Common myeloid progenitor, CD34-positive (primary cell): Measurements from ENCODE around the gene UBL7.

Source experiments
- CTCF ChIA-PET: fragments of 350-600 bp; sonication (Branson Sonifier 250); formaldehyde crosslinking; loops from one replicate; lab custom pipeline; 2021; ENCODE audit warnings: antibody characterized with exemption; lab: Charles Lee
- POLR2A ChIA-PET: fragments of 350-600 bp; sonication (Branson Sonifier 250); formaldehyde crosslinking; loops from one replicate; lab custom pipeline; 2021; ENCODE audit warnings: antibody characterized with exemption; lab: Charles Lee
- DNase-seq, 3 donors: peaks; one replicate each; pipeline versions ENCODE4 v3.0.0 to v3.0.0-alpha.2; 2013
- H3K27ac ChIP-seq, 2 experiments: 1 replicate in 1 of 2; 2 replicates in 1 of 2; pipeline ENCODE4 v1.7.0; 2013; ENCODE audit warnings: inconsistent platforms in 2 of 2, low read length in 2 of 2, mild to moderate bottlenecking in 2 of 2, low read depth in 1 of 2, moderate library complexity in 1 of 2; ENCODE audit not compliant: severe bottlenecking in 2 of 2, insufficient read depth in 1 of 2, poor library complexity in 1 of 2
- H3K27me3 ChIP-seq, 5 experiments: replicated peaks in 2 of 5; 1 replicate in 3 of 5; 2 replicates in 2 of 5; pipeline versions ENCODE4 v1.6.1 to v1.7.0; 2013; ENCODE audit warnings: low read length in 4 of 5, mild to moderate bottlenecking in 2 of 5, moderate library complexity in 2 of 5, inconsistent platforms in 1 of 5; ENCODE audit not compliant: insufficient read depth in 5 of 5, control insufficient read depth in 4 of 5
- H3K36me3 ChIP-seq, 4 experiments: 1 replicate in 2 of 4; 2 replicates in 2 of 4; pipeline versions ENCODE4 v1.6.1 to v1.7.0; 2013; ENCODE audit warnings: low read length in 3 of 4, control low read depth in 1 of 4, mild to moderate bottlenecking in 1 of 4; ENCODE audit not compliant: control insufficient read depth in 4 of 4, insufficient read depth in 4 of 4
- H3K4me1 ChIP-seq, 4 experiments: 1 replicate in 3 of 4; 2 replicates in 1 of 4; pipeline versions ENCODE4 v1.6.1 to v1.7.1; 2013; ENCODE audit warnings: low read length in 3 of 4, mild to moderate bottlenecking in 3 of 4, control low read depth in 1 of 4, inconsistent platforms in 1 of 4, moderate library complexity in 1 of 4; ENCODE audit not compliant: control insufficient read depth in 4 of 4, insufficient read depth in 4 of 4; ENCODE audit errors: control extremely low read depth in 1 of 4
- H3K4me3 ChIP-seq, 7 experiments: 1 replicate in 4 of 7; 2 replicates in 3 of 7; pipeline versions ENCODE4 v1.5.1 to v1.7.0; 2013; ENCODE audit warnings: mild to moderate bottlenecking in 7 of 7, low read length in 6 of 7, moderate library complexity in 6 of 7, inconsistent platforms in 2 of 7, low read depth in 2 of 7, control low read depth in 1 of 7; ENCODE audit not compliant: insufficient read depth in 4 of 7, control insufficient read depth in 1 of 7; ENCODE audit errors: extremely low read depth in 1 of 7
- H3K9me3 ChIP-seq, 5 experiments: 1 replicate in 4 of 5; 2 replicates in 1 of 5; pipeline versions ENCODE4 v1.6.1 to v1.7.1; 2013; ENCODE audit warnings: low read length in 4 of 5, mild to moderate bottlenecking in 2 of 5, inconsistent platforms in 1 of 5, low read depth in 1 of 5, moderate library complexity in 1 of 5; ENCODE audit not compliant: control insufficient read depth in 4 of 5, insufficient read depth in 2 of 5; ENCODE audit errors: control extremely low read depth in 1 of 5
- WGBS: methylation state at CpG from one replicate; pipeline ENCODE4 v1.1.5; 2013; ENCODE audit not compliant: insufficient coverage; 5-methylcytosine and 5-hydroxymethylcytosine counted together

Gene UBL7

GRCh38 chr15:74423431-74424257 lies 37.3 kb downstream of the UBL7 start:
- 77% methylated on average over 8 of the region's 10 CpGs for whole genome bisulfite sequencing
- no peak overlapping the region for H3K27ac ChIP-seq
- H3K4me1 ChIP-seq, result peaks cover 0 to 55% (median 30%) of the 10 kb centered on the region in 4 experiments
- H3K36me3 ChIP-seq, result peaks cover 0 to 21% (median 2%) of the 10 kb centered on the region in 4 experiments
- no peak for DNase-seq
- H3K9me3 ChIP-seq, result no peaks in the 10 kb centered on the region
- ChIA-PET POLR2A (interaction anchor here (0.6 kb wide), 1 partner anchor 472 kb away, joined by 3 read pairs; no protein-coding TSS in a partner anchor), CTCF (interaction anchor here (1.0 to 2.3 kb wide), 3 partner anchors 11 to 20 kb away, joined by 3 to 9 read pairs (median 8); no protein-coding TSS in a partner anchor)
- H3K4me3 ChIP-seq, result no peak overlapping the region
- no peaks in the 10 kb centered on the region for H3K27me3 ChIP-seq

- ChIA-PET CTCF (interaction anchor here (1.0 to 2.3 kb wide), 3 partner anchors 11 to 19 kb away, joined by 3 to 9 read pairs (median 8); no protein-coding TSS in a partner anchor), POLR2A (interaction anchor here (0.9 kb wide), 1 partner anchor 9 kb away, joined by 3 read pairs; no protein-coding TSS in a partner anchor)
- DNase-seq, result no peak
- peak overlapping the region in 1 of 2 experiments; percentile 0 for H3K27ac ChIP-seq
- H3K4me1 ChIP-seq, result peaks cover 0 to 47% (median 25%) of the 10 kb centered on the region in 4 experiments
- H3K9me3 ChIP-seq, result no peaks in the 10 kb centered on the region
- 57% methylated on average over 10 of the region's 14 CpGs for WGBS
- peaks cover 0 to 27% (median 3%) of the 10 kb centered on the region in 4 experiments for H3K36me3 ChIP-seq
- no peak overlapping the region for H3K4me3 ChIP-seq
- no peaks in the 10 kb centered on the region for H3K27me3 ChIP-seq
Observed at GRCh38 chr15:74422652-74423430, 38.1 kb downstream of the UBL7 start.

- DNase-seq, result no peak
- POLR2A ChIA-PET, result interaction anchor here (0.9 kb wide), 1 partner anchor 9 kb away, joined by 3 read pairs; no protein-coding TSS in a partner anchor
- Histone ChIP-seq H3K27ac (peak overlapping the region in 1 of 2 experiments; percentile 0), H3K9me3 (no peaks in the 10 kb centered on the region), H3K27me3 (no peaks in the 10 kb centered on the region), H3K4me3 (no peak overlapping the region), H3K4me1 (peaks cover 0 to 45% (median 25%) of the 10 kb centered on the region in 4 experiments), H3K36me3 (peaks cover 0 to 30% (median 6%) of the 10 kb centered on the region in 4 experiments)
- CTCF ChIA-PET, result interaction anchor here (0.6 to 2.3 kb wide), 2 partner anchors 16 to 44 kb away, joined by 3 to 8 read pairs; no protein-coding TSS in a partner anchor
- 90% methylated on average over 5 of the region's 9 CpGs for WGBS
Observed at GRCh38 chr15:74422265-74422651, 38.7 kb downstream of the UBL7 start.

GRCh38 chr15:74421302-74422245 lies 39.4 kb downstream of the UBL7 start:
- Histone ChIP-seq H3K9me3 (no peaks in the 10 kb centered on the region), H3K36me3 (peaks cover 0 to 34% (median 11%) of the 10 kb centered on the region in 4 experiments), H3K4me3 (no peak overlapping the region), H3K27ac (no peak overlapping the region), H3K27me3 (no peaks in the 10 kb centered on the region), H3K4me1 (peaks cover 0 to 45% (median 25%) of the 10 kb centered on the region in 4 experiments)
- DNase-seq, result no peak
- ChIA-PET CTCF (interaction anchor here (0.6 to 1.8 kb wide), 3 partner anchors 38 to 429 kb away, joined by 3 to 10 read pairs (median 3); partner anchors contain the start of gene STOML1), POLR2A (no interaction called here)
- 95% methylated on average over 17 of the region's 20 CpGs for WGBS

GRCh38 chr15:74420193-74420905 lies 40.6 kb downstream of the UBL7 start:
- Histone ChIP-seq H3K27me3 (no peaks in the 10 kb centered on the region), H3K36me3 (peaks cover 0 to 38% (median 22%) of the 10 kb centered on the region in 4 experiments), H3K4me1 (peaks cover 0 to 58% (median 35%) of the 10 kb centered on the region in 4 experiments), H3K4me3 (no peak overlapping the region), H3K9me3 (no peaks in the 10 kb centered on the region), H3K27ac (no peak overlapping the region)
- POLR2A ChIA-PET, result no interaction called here
- 80% methylated on average over 7 of the region's 10 CpGs for WGBS
- DNase-seq, result no peak
- CTCF ChIA-PET, result interaction anchor here (0.9 to 2.1 kb wide), 9 partner anchors 9 to 37 kb away, joined by 3 to 10 read pairs (median 6); no protein-coding TSS in a partner anchor
